GM19452 (cell line): ENCODE measurements around the gene DNAAF8.
"Not testable (repeated sequence)": the region's sequence is repeated elsewhere in the genome, so short reads cannot be mapped to it uniquely, and the experiment has no call there.

Source experiments
- ATAC-seq: cut with Tn5 transposase; IDR thresholded peaks from one replicate; pipeline ENCODE4 v1.9.1; 2021; ENCODE audit not compliant: unreplicated experiment

DNAAF8 gene

DNA sequence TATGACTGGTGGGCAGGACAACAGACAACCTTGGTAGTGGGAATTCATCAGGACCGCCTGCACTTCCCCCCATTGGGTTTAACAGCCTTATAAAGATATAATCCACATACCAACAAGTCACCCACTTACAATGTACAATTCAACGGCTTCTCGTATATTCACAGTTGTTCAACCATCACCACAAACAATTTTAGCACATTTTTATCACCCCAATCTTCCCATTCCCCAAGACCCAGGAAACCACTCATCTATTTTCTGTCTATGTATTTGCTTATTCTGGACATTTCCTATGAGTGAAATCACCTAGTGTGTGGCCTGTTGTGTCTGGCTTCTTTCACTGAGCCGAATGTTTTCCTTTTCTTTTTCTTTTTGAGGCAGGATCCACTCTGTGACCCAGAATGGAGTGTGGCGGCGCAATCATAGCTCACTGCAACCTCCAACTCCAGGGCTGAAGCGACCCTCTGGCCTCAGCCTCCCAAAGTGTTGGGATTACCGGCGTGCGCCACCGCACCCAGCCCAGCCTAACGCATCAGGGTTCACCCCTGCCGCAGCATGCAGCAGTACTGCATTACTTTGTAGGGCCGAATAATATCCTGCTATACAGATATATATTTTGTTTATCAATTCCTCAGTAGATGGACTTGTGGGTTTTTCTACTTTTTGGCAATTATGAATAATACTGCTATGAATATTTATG, 11.1 kb upstream of the DNAAF8 start:
- no peak for ATAC-seq

DNA sequence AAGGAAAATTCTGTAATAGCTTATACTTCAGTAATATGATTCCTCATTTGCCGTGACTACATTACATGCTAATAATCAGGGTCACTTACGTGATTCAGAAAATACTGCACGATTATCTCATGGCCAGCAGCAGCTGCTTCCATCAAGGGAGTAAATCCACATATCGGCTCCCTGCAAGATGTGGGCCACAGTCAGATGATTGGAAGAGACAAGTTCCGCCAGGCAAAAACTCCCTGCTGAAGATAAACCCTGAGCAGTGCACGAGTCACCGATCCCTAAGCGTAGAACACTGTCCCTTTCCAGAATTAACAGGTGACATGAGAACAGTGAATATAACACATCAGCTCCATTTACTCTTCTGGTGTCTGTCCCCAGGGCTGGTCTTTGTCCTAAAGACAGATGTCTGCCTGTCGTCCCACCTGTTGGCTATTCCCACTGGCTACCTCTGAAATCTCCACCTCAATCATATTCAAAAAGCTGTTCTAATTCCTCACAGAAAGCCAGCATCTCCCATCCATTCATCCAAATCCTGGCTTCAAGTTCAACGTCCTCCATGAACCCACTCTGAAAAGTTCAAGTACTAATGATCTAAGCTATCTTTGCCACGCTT, 9.6 kb upstream of the DNAAF8 start:
- ATAC-seq = no peak

DNA sequence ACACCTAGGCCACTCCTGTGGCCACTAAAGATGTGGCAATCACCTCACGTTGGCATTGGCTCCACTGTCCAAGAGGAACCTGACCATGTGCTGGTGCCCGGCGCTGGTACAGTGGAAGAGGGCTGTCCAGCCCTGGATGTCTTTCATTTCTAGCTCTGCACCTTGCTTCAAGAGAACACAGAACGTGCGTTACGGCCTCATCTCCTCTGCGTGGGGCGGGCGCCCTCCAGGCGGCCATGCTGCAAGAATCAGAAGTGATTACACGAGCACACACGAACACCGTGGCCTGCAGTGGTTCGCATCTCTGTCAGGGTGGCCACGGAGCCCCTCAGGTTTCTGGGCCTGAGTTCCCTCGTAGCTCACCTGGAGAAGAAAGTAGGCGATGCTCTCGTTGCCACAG, 7.7 kb upstream of the DNAAF8 start:
- ATAC-seq = no peak

DNA sequence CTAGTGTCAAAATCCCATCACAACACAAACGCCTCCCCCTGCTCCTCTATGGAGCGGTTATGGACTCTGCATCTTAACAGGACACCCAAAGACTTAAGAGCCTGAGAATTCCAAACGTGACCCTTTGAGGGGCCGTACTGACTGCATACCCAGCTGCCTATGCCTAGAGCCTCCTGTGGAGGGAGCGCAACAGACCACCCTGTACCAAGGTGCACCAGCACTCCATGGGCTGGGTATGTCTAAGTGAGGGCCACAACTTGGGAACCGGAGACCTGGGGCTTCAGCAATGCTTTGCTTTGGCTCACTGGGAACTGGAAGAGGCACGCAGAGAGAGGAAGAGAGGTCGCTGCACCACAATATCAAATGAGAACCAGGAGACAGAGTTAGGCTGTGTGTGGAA, 5.7 kb upstream of the DNAAF8 start:
- ATAC-seq = no peak

DNA sequence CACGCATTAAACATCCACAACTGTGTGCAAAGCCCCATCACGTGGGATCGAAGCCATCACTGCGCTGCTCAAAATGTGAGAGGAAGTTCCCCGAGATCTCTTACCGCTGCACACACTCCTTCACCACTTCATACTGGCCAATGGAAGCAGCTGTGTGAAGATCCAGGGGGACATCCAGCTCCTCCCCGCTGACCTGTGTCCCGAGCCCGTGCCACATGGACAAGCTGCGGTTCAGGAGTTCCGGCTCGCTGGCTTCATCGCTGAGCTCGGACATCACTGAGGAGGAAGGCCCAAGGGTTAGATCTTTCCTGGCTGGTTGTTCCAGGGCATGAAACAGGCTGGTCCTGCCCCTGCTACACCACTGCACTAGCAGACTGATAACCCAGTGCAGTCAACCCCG, 4.5 kb upstream of the DNAAF8 start:
- no peak for ATAC-seq

DNA sequence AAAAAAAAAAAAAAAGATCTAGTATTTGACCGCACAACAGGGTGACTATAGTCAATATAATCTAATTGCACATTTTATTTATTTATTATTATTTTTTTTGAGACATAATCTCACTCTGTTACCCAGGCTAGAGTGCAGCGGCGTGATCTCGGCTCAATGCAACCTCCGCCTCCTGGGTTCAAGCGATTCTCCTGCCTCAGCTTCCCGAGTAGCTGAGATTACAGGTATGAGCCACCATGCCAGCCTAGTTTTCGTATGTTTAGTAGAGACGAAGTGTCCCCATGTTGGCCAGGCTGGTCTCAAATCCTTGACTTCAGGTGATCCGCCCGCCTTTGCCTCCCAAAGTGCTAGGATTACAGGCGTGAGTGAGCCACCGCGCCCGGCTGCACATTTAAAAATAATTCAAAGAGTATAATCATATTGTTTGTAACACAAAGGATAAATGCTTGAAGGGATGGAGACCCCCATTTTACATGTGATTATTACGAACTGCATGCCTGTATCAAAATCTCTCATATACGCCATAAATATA, 1.1 kb upstream of the DNAAF8 start:
- ATAC-seq = no peak

DNA sequence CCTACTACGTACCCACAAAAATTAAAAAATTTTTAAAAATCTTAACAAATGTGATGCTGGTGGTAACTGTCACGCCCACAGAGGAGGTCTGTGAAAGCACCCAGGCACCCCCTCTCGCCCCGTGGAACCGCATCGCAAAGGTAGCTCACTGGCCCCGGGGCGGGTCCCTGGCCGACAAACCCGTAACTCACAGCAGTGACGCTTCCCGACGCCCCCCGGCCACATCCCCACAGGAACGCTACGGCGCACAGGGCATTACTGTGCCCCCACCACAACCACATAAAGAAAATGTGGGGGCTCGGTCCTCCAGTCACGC, 632 bp upstream of the DNAAF8 start:
- no peak for ATAC-seq

DNA sequence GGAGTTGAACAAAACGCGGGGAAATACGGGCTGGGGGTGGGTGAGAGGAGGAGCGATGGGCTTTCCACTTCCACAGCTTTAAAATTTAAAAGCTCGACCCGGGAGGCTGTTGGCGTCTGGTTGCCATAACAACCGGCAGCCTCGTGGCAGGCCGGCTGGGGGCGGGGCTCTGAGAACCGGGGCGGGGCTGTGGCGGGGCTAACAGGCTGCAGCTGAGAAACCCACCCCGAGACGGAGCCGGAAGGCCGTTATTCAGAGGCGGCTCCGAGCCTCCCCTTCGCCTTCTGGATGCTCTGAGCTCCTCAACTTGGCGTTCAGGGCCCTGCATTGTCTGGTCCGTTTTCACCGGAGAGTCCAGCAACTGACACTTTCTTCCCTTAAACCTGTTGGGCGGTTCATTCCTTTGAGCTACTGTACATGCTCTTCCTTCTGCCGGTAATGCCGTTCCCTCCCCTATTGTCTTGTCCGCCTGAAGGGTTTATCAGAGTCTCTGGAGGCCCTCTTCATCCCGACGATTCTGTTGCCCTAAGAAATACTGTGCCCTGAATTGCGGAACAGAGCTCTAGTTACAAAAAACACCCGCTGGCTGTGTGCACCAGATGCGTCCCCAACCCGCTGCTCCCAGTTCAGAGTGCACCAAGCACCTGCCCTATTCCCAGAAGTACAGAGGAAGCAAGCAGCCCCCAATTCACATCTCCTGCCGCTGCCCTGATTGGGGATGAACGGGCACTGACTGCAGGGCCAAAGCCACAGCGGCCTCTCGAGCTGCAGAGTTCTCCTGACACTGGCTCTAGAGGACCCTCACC, 596 bp downstream of the DNAAF8 start:
- ATAC-seq = peak; percentile 60

DNA sequence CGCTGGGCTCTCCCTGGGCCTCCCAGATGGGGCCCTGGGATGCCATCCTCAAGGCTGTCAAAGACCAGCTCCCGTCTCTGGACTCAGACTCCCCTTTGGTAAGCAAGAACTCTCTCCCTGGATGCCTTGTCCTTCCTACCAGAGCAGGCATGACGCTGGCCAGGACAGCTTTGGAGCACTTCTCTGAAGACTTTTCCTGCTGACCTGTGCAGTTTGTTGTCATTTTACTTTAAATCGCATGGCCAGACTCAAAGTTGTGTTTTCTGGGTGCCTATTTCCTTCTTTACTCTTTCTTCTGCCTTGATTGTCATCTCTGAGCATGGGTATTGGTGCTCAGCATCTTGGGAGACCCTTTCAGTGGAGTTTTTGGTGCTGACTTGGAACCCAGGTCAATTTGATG, 2.2 kb downstream of the DNAAF8 start:
- ATAC-seq = no peak

DNA sequence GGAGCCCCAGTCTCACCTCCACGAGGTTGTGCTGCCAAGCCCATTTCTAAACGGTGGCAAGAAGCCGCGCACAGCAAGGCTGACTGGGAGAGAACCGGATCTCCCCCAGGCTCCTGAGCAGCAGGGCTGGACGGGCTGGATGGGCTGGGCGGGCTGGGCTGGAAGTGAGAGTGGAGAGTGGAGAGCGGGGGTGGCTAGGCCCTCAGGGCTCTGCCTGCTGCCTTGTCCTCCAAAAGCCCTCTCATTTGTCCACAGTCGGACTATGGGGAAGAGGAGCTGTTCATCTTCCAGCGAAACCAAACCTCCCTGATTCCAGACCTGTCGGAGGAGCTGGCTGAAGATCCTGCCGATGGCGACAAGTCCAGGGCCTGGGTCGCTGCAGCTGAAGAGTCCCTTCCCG, 3.2 kb downstream of the DNAAF8 start:
- no peak for ATAC-seq

DNA sequence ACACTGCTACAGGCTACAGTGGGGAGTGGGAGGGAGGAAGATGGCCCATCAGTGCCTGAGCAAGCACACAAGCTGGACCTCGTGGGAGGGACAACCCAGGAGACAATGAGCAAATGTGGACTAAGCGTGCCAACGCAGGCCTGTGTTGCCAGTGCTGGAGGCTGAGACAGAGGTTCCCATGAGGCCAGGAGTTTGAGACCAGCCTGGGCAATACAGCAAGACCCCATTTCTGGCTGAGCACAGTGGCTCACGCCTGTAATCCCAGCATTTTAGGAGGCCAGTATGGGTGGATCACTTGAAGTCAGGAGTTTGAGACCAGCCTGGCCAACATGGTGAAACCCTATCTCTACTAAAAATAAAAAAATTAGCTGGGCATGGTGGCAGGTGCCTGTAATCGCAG, 4.0 kb downstream of the DNAAF8 start:
- ATAC-seq = not testable (repeated sequence)

DNA sequence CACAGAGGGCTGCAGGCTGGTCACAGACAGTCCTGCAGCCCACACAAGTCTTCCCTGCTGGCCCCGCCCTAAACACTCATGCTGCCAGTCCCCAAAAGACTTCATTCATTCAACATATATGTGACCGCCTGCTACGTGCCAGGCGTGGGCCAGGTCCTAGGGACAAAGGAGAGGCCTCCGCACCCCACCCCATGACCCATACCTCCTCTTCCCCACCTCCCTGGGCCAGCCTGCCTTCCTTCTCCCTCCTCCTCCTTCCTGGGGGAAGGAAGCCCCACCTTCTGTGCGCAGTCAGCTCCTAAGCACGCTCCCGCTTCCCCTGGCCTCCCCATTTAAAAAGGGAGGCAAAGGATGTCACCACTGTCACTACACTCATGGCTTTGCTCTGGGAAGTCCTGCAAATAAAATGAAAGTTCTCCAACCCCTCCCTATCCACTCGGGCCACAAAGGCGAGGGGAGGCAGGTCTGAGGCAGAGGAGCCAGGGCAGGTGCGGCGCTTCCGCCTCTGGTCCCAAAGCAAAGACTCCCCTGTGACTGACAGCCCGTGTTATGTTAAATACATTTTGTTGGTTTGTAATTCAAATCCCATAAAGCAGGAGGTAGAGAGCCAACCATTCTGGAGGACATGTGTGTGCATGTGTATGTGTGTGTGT, 9.0 kb downstream of the DNAAF8 start:
- ATAC-seq = no peak

DNA sequence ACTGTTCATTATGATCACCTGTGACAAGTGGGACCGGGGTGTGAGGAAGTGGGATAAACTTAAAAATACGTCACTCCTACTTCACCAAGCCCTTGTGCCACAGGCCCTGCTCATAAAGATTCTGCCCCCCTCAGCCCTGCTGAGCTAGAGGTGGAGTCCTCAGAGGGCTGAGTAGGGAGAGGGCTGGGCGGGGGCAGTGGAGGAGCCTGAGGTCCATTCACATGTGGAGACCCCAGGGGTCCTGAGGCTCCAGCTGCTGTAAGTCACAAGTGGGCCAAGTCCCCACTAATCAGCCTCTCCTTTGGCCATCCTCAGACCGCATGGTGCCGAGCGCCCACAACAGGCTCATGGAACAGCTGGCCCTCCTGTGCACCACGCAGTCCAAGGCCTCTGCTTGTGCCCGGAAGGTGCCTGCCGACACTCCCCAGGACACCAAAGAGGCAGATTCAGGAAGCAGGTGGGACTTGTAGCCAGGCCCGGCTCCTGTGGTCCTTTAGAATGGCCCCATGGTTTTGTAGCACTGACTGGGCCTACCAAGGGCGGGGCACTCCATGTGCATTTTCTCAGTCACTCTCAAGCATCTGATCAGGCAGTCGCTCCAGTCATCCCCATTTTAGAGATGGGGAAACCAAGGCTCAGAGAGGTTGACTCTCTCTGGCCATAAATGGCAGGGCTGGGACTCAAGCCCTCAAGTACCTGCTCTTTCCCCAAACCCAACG, 10.4 kb downstream of the DNAAF8 start:
- ATAC-seq = no peak

DNA sequence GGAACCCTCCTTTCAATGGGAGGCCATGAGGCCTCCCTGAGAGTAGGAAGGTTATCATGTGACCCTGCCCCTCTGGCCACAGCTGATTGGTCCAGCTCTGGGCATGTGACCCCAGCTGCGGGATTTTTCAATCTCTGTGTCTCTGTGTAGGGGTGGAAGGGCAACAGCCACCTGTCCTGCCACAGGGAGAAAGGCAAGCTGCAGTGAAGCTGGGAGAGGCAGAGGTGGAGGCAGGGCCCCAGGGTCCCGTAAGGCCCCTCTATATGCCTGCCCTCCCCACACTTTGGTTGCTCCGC, 10.9 kb downstream of the DNAAF8 start:
- no peak for ATAC-seq

DNA sequence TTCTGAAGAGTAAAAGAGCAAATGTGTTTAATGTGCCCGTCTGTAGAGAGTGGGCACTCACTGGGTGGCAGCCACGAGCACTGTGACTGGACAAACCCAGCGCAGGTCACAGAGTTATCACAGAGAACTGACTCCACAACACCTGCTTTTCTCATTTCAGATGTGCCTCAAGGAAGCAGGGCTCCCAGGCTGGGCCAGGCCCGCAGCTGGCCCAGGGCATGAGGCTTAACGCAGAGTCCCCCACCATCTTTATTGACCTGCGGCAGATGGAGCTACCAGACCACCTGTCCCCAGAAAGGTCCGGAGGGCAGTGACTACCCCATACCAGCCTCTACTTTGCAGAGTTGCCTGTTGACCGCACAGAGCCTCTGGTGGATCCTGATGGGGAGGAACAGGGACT, 11.9 kb downstream of the DNAAF8 start:
- no peak for ATAC-seq

DNA sequence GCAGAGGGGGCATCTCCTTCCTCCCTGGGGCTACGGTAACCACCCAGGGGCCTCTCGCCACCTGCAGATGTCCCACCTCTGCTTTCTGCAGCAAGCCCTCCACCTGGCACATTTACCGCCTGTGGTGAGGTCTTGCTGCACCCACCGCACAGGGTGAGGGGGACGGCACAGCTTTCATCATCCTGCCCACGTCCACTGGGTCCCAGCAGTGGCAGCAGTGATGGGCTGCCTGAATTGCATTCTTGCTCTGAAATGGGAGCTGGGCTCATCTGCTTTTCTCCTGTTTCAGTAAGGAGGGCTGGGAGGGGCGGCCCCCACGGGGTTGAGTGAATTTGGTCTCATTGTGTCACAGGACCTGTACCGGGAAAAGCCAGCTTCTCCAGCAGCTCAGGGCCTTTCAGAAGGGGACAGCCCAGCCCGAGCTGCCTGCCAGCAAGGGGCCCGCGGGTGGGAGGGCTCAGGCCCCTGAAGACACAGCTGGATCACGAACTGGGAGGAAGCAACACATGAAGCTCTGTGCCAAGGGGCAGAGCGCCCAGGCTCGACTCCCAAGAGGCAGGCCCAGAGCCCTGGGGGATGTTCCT, 12.7 kb downstream of the DNAAF8 start:
- no peak for ATAC-seq

DNA sequence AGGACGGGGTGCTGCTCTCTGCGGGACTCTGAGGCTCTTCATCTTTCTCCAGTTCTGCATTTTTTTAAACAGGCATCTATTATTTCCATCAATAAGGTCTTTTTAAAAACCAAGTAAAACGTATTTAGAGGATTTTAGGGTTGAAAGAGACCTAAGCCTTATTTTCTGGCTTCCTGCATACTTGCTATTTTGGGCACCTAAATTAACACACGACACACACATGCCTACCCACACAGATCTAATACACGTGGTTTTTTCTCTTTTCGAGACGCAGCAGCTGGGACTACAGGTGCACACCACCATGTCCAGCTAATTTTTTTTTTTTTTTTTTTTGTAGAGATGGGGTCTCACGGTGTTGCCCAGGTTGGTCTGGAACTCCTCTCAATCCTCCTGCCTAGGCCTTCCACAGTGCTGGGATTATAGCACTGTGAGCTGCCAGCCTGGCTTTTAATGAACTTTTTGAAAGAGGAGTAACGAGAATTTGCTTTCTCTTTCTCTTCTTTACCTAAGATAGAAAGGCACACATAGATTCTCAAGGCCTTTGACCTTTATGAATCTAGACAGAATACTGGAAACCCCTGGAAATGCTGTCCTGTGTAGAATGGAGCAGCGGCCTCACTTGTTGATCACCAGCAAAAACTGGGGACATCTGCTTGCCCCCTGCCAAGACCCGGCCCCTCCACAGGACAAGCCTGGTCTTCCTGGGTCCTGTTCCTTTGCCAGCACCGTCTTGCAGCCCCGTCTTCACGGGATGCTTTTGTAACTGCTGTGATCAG, 13.8 kb downstream of the DNAAF8 start:
- ATAC-seq = no peak

DNA sequence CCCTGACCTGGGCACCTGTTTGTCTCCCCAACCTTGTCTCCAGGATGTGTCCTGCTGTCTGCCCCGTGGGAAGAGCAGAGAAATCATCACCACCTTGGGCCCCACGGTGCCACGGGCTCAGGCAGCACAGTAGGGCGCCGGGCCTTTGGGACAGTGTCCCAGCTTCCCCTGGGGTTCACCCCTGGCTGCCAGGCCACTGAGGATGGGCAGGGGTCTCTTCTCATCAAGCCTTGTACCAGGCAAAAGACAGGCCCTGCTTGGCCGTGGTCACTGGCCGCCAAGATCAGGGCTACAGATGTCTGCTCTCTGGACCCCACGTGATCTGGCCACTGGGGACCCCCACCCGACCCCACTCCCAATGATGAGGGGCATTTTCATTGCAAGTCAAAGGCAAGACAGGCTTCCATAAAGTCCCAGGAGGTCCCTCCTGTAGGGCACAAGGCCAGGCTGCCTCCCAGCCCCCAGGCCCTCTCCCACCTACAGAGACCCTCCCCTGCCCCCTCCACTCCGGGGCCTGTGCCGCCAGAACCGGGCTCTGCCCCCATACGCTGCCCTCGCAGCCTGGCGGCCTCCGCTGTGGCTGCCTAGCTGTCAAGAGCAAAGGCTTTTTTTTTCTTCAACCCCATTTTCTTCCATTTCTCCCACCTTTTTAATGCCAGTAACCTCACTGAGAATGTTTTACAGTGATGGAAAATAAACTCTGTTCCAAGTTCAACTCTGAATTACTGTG, 14.5 kb downstream of the DNAAF8 start:
- no peak for ATAC-seq

DNA sequence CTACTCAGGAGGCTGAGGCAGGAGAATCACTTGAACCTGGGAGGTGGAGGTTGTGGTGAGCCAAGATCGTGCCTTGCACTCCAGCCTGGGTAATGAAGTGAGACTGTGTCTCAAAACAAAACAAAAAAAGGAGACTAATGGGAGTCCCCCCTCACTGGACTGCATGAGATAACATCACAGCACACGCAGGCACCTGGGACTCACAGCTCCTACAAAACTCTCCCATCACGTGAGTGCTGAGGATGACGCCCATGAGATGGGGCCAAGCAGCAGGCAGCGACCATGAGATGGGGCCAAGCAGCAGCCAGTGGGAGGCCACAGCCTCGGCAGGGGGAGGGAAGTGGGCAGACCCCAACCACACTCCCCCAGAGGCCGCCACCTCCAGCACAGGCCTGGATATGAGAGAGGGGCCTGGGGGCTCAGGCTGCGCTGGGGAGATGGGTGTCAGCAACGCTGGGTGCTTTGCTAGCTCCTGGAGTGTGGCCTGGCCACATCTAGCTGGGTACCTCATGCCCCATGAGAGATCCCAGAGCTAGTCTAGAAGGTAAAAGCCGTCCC, 15.4 kb downstream of the DNAAF8 start:
- ATAC-seq = no peak
